Measurements from ENCODE around the gene TPBGL. TPM values are rescaled to one million over a fixed set of nuclear protein-coding genes. Genes with fewer than 3 reads are reported as not detected.

TPBGL gene
- total RNA-seq, 3 donors from 2014 or later = 0.33 TPM; not detected in 2

GRCh38 chr11:75225794-75226193 lies 14.8 kb upstream of the TPBGL start:
- intact Hi-C loops (cut with DNase I; ENCODE audit: low total_unique reads) = no loop called here
- no peaks in the 10 kb centered on the region for H3K36me3 ChIP-seq
- no peaks in the 10 kb centered on the region for H3K9me3 ChIP-seq
- no peak overlapping the region for H3K27ac ChIP-seq
- no peaks in the 10 kb centered on the region for H3K4me1 ChIP-seq
- TF ChIP-seq POLR2A (IDR thresholded peaks at IDR 0.05) = no peak
- TF ChIP-seq POLR2AphosphoS5 (IDR thresholded peaks at IDR 0.05) = no peak
- TF ChIP-seq CTCF (IDR thresholded peaks at IDR 0.05) = no peak
- DNase-seq (ENCODE audit: low spot score in 2 of 2) = no peak
- H3K4me3 ChIP-seq = no peak overlapping the region
- no peaks in the 10 kb centered on the region for H3K27me3 ChIP-seq

- H3K27me3 ChIP-seq = no peaks in the 10 kb centered on the region
- no peak overlapping the region for H3K4me3 ChIP-seq
- H3K4me1 ChIP-seq = no peaks in the 10 kb centered on the region
- no peaks in the 10 kb centered on the region for H3K36me3 ChIP-seq
- H3K9me3 ChIP-seq = no peaks in the 10 kb centered on the region
- intact Hi-C loops (cut with DNase I; ENCODE audit: low total_unique reads) = no loop called here
- DNase-seq (ENCODE audit: low spot score in 2 of 2) = no peak
- TF ChIP-seq POLR2A (IDR thresholded peaks at IDR 0.05) (no peak), CTCF (IDR thresholded peaks at IDR 0.05) (no peak), POLR2AphosphoS5 (IDR thresholded peaks at IDR 0.05) (no peak)
- H3K27ac ChIP-seq = no peak overlapping the region
These were observed 11.1 kb upstream of the TPBGL start for GRCh38 chr11:75229466-75229865.

- H3K9me3 ChIP-seq = no peaks in the 10 kb centered on the region
- no peak overlapping the region for H3K27ac ChIP-seq
- intact Hi-C loops (cut with DNase I; ENCODE audit: low total_unique reads) = no loop called here
- TF ChIP-seq POLR2A (IDR thresholded peaks at IDR 0.05) (no peak), POLR2AphosphoS5 (IDR thresholded peaks at IDR 0.05) (no peak), CTCF (IDR thresholded peaks at IDR 0.05) (no peak)
- H3K36me3 ChIP-seq = no peaks in the 10 kb centered on the region
- H3K4me3 ChIP-seq = no peak overlapping the region
- H3K27me3 ChIP-seq = no peaks in the 10 kb centered on the region
- H3K4me1 ChIP-seq = no peaks in the 10 kb centered on the region
- no peak for DNase-seq (ENCODE audit: low spot score in 2 of 2)
These were observed 10.0 kb upstream of the TPBGL start for GRCh38 chr11:75230621-75231020.

DNA sequence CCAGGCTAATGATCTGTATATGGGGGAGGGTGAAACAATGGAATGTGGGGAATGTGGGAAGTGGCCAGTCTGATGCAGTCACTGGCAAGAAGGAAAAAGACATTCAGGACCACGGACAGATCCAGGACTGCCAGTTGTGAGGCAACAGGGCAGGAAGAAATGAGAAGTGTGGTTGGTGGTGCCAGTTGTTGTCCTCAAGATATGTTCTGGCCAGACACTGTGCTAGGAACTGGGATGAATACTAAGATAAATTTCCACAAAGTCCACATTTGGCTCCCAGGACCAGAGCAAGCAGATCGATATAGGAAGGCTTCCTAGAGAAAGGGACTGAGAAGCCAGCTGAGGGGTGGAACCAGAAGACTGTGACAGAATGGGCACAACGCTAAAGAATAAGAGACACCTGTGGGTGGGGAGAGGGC lies 6.8 kb upstream of the TPBGL start:
- TF ChIP-seq POLR2A (IDR thresholded peaks at IDR 0.05) = no peak
- no peak for TF ChIP-seq POLR2AphosphoS5 (IDR thresholded peaks at IDR 0.05)
- no peak for TF ChIP-seq CTCF (IDR thresholded peaks at IDR 0.05)
- no peak for DNase-seq (ENCODE audit: low spot score in 2 of 2)
- Histone ChIP-seq H3K9me3 (no peaks in the 10 kb centered on the region), H3K4me3 (no peak overlapping the region), H3K27ac (no peak overlapping the region), H3K27me3 (no peaks in the 10 kb centered on the region), H3K4me1 (no peaks in the 10 kb centered on the region), H3K36me3 (no peaks in the 10 kb centered on the region)
- intact Hi-C loops (cut with DNase I; ENCODE audit: low total_unique reads) = no loop called here

GRCh38 chr11:75236062-75236461 lies 4.5 kb upstream of the TPBGL start:
- no peak for TF ChIP-seq CTCF (IDR thresholded peaks at IDR 0.05)
- Histone ChIP-seq H3K36me3 (no peaks in the 10 kb centered on the region), H3K4me3 (no peak overlapping the region), H3K27ac (no peak overlapping the region), H3K4me1 (peaks cover 0 to 4% of the 10 kb centered on the region in 2 donors), H3K27me3 (no peaks in the 10 kb centered on the region), H3K9me3 (no peaks in the 10 kb centered on the region)
- DNase-seq (ENCODE audit: low spot score in 2 of 2) = no peak
- intact Hi-C loops (cut with DNase I; ENCODE audit: low total_unique reads) = no loop called here
